Right lobe of liver (tissue), 4 donors: Measurements from ENCODE around the gene AFAP1.

Experiments used
- CTCF ChIP-seq, 4 donors: fragments of 200-600 bp in 3 of 4; fragments of 450-650 bp in 1 of 4; IDR thresholded peaks; one replicate each; pipeline versions ENCODE4 v1.5.1 to v1.8.0; 2016 to 2022; ENCODE audit warnings: antibody characterized with exemption in 4 of 4, mild to moderate bottlenecking in 2 of 4
- POLR2A ChIP-seq: fragments of 450-650 bp; IDR thresholded peaks from one replicate; pipeline ENCODE4 v1.6.1; 2017; ENCODE audit warnings: antibody characterized with exemption, mild to moderate bottlenecking
- donor health status: DM: no; HTN: no; CAD: no.
- donor health status: DM: no; HTN: no; CAD: no.
- donor health status: DM: no; HTN: yes; CAD: no.

GRCh38 chr4:7922466-7922865 is 17.2 kb downstream of the AFAP1 start:
- no peak for TF ChIP-seq CTCF (IDR thresholded peaks at IDR 0.05)
- no peak for TF ChIP-seq POLR2A
